SU-DHL-6 (cell line): ENCODE measurements around the gene RSPH9.

Source experiments
- H2AFZ ChIP-seq: fragments of 200-600 bp; sonication (generic); 2 replicates; pipeline ENCODE4 v1.6.1; 2014; ENCODE audit warnings: low read depth, mild to moderate bottlenecking, moderate library complexity, mixed read lengths, antibody characterized with exemption, low read length; ENCODE audit not compliant: severe bottlenecking
- H3F3A ChIP-seq: fragments of 200-600 bp; shearing (Covaris generic); 2 replicates; pipeline ENCODE4 v1.6.0; 2016; ENCODE audit warnings: antibody characterized with exemption, mild to moderate bottlenecking; ENCODE audit not compliant: insufficient read depth
- H3K27ac ChIP-seq: fragments of 200-600 bp; sonication (generic); 2 replicates; pipeline ENCODE4 v1.5.1; 2016; ENCODE audit warnings: low read depth, mild to moderate bottlenecking, low read length, moderate library complexity, mixed read lengths
- H3K27me3 ChIP-seq: fragments of 200-600 bp; sonication (generic), shearing (Covaris generic); 2 replicates; pipeline ENCODE4 v1.6.0; 2014; ENCODE audit warnings: mild to moderate bottlenecking, low read length
- H3K36me3 ChIP-seq: fragments of 200-600 bp; sonication (generic); 2 replicates; pipeline ENCODE4 v1.6.1; 2014; ENCODE audit warnings: mild to moderate bottlenecking, low read length, mixed read lengths
- H3K4me2 ChIP-seq: fragments of 300-600, 200-600 bp; shearing (Covaris generic), sonication (generic); 2 replicates; pipeline ENCODE4 v1.6.0; 2014; ENCODE audit warnings: low read length, low read depth, mild to moderate bottlenecking; ENCODE audit not compliant: poor library complexity, severe bottlenecking
- H3K4me3 ChIP-seq: fragments of 200-600 bp; sonication (generic); 2 replicates; pipeline ENCODE4 v1.5.1; 2014; ENCODE audit warnings: antibody characterized with exemption, low read length, mild to moderate bottlenecking, mixed read lengths; ENCODE audit not compliant: insufficient read depth, poor library complexity, severe bottlenecking
- H3K79me2 ChIP-seq: fragments of 200-600 bp; sonication (generic); 2 replicates; pipeline ENCODE4 v1.6.1; 2014; ENCODE audit warnings: mild to moderate bottlenecking, low read length, moderate library complexity; ENCODE audit not compliant: insufficient read depth
- H3K9ac ChIP-seq: fragments of 200-600 bp; sonication (generic); 2 replicates; pipeline ENCODE4 v1.7.0; 2014; ENCODE audit warnings: mild to moderate bottlenecking, low read length
- H3K9me2 ChIP-seq: fragments of 200-600 bp; sonication (generic); replicated peaks from 2 replicates; pipeline ENCODE4 v1.6.1; 2014; ENCODE audit warnings: low read length; ENCODE audit not compliant: insufficient read depth
- H3K9me3 ChIP-seq: fragments of 200-600 bp; sonication (generic); 2 replicates; pipeline ENCODE4 v1.6.1; 2014; ENCODE audit warnings: low read length, mixed read lengths; ENCODE audit not compliant: insufficient read depth
- H4K20me1 ChIP-seq: fragments of 200-600 bp; sonication (generic); 2 replicates; pipeline ENCODE4 v1.6.1; 2014; ENCODE audit warnings: low read depth, mild to moderate bottlenecking, antibody characterized with exemption, low read length, moderate library complexity, mixed read lengths
- EZH2phosphoT487 ChIP-seq: fragments of 200-600 bp; sonication (generic), shearing (Covaris generic); conservative IDR thresholded peaks from 2 replicates; pipeline ENCODE4 v1.6.1; 2018; ENCODE audit warnings: mild to moderate bottlenecking, antibody characterized with exemption, low read length, moderate library complexity, mixed read lengths
- TF ChIP-seq, protein P1 (sequence below): fragments of 200-600 bp; sonication (generic); IDR thresholded peaks from one replicate; pipeline ENCODE4 v1.5.1; 2017; ENCODE audit warnings: antibody characterized with exemption, mild to moderate bottlenecking, low read length, moderate library complexity; ENCODE audit not compliant: insufficient read depth, poor library complexity, severe bottlenecking

RSPH9 gene

DNA sequence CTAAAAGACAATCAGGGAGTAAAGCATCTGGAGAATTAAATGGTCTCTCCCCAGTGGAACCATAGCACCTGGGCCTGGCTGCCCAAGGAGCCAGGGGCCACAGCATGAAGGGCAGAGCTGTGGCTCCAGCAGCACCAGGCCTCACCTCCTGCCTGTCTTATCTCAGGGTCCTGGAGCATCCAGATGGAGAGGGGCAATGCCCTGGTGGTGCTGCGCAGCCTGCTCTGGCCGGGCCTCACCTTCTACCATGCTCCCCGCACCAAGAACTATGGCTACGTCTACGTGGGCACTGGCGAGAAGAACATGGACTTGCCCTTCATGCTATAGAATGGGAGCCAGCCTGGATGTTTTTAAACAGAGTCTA lies 25.8 kb downstream of the RSPH9 start:
- H3K27ac ChIP-seq: no peak overlapping the region
- H3K4me2 ChIP-seq: no peak overlapping the region
- no peaks in the 10 kb centered on the region for H3K9me3 ChIP-seq
- H2AFZ ChIP-seq: no peak overlapping the region
- TF ChIP-seq EZH2phosphoT487: no peak
- TF ChIP-seq, protein P1, sequence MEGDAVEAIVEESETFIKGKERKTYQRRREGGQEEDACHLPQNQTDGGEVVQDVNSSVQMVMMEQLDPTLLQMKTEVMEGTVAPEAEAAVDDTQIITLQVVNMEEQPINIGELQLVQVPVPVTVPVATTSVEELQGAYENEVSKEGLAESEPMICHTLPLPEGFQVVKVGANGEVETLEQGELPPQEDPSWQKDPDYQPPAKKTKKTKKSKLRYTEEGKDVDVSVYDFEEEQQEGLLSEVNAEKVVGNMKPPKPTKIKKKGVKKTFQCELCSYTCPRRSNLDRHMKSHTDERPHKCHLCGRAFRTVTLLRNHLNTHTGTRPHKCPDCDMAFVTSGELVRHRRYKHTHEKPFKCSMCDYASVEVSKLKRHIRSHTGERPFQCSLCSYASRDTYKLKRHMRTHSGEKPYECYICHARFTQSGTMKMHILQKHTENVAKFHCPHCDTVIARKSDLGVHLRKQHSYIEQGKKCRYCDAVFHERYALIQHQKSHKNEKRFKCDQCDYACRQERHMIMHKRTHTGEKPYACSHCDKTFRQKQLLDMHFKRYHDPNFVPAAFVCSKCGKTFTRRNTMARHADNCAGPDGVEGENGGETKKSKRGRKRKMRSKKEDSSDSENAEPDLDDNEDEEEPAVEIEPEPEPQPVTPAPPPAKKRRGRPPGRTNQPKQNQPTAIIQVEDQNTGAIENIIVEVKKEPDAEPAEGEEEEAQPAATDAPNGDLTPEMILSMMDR: no peak
- no peak overlapping the region for H3K9ac ChIP-seq
- H3K79me2 ChIP-seq: no peaks in the 10 kb centered on the region
- H3K27me3 ChIP-seq: no peaks in the 10 kb centered on the region
- H3K36me3 ChIP-seq: no peaks in the 10 kb centered on the region; the same call in 1 of the 2 replicates
- no peaks in the 10 kb centered on the region for H4K20me1 ChIP-seq
- H3K9me2 ChIP-seq: no peaks in the 10 kb centered on the region
- H3F3A ChIP-seq: no peaks in the 10 kb centered on the region
- H3K4me3 ChIP-seq: no peak overlapping the region

DNA sequence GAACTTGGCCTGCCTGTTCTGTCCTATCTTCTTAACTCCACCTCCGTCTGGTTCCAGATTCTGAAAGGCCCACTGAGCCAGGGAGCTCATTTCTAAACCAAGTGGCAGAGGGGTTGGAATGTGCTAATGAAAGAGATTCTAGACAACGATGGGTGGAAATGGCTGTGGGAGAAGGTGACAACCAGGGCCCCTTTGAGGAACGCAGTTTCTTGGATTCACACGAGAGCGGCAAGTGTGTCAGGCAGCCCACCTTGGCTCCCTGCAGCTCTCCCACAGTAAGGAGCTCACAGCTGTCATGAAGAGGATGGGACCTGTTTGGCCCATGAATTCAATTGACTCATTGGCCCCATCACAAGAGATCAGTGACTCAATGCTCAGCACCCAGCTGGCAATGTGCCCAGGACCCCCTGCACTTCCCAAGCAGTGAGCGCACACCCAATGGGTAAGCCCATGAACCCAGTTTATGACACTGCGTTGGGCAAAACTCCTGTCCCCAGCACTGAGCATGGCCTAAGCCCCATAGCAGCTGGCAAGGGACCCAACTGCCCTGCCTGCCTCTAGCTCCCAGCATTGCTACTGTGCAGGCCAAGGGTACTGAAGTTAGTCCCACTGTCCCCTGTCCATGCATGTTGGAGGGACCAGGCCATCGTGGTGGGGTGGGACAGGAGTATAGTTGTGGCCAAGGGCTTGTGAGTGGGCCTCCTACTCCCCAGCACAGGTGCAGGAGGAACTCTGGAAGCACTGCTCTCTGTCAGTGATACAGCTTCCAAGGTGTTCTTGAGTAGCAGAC lies 26.4 kb downstream of the RSPH9 start:
- no peak overlapping the region for H3K9ac ChIP-seq
- H3K79me2 ChIP-seq: no peaks in the 10 kb centered on the region
- H3K4me2 ChIP-seq: no peak overlapping the region
- no peak overlapping the region for H2AFZ ChIP-seq
- H3K27ac ChIP-seq: no peak overlapping the region
- no peaks in the 10 kb centered on the region for H3F3A ChIP-seq
- no peak overlapping the region for H3K4me3 ChIP-seq
- TF ChIP-seq, protein P1: no peak
- TF ChIP-seq EZH2phosphoT487: no peak
- no peaks in the 10 kb centered on the region for H4K20me1 ChIP-seq
- H3K9me2 ChIP-seq: no peaks in the 10 kb centered on the region
- H3K36me3 ChIP-seq: no peaks in the 10 kb centered on the region; the same call in 1 of the 2 replicates
- no peaks in the 10 kb centered on the region for H3K27me3 ChIP-seq
- no peaks in the 10 kb centered on the region for H3K9me3 ChIP-seq

DNA sequence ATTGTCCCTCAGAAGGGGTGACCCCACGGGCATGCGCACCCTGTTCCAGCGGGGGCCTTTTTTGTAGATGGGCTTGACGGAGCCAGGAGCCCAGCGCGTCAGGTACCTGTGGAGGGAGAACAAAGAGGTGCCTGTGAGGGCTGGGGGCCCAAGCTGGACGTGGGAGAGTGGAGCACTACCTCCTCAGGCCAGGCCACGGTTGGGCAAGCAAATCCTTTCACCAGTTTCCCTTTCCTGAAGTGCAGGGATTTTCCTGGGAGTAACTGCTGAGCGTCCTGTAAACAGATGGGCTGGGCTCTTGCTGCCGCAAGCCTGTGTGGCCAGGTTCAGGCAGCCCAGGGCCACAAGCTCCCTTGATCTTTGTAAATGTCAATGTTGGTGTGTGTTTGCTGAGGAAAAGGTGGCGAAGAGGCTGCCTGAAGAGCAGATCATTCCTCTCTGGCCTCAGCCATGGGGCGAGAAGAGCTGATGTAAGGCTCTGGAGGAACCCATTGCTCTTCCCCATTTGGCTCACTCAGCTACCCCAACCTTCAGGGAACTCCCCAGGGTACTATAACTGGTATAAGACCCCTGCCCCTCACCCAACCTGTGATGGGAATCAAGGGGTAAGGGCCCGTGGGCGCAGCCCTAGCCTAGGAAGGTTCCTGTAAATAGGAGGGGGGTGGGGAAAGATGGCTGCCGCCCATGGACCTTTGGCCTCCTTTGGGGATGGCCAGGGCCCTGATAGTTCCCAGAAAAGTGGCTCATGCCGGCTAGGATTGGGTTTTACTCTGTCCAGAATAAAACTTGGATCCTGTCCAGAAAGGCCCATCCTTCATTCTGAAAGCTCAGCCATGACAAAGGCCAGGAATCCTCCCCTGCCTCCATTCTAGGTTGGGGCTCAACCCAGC lies 27.2 kb downstream of the RSPH9 start:
- no peak overlapping the region for H2AFZ ChIP-seq
- no peaks in the 10 kb centered on the region; the same call in 1 of the 2 replicates for H3K36me3 ChIP-seq
- no peak overlapping the region for H3K27ac ChIP-seq
- H3K79me2 ChIP-seq: no peaks in the 10 kb centered on the region
- no peaks in the 10 kb centered on the region for H3F3A ChIP-seq
- no peaks in the 10 kb centered on the region for H4K20me1 ChIP-seq
- TF ChIP-seq, protein P1: no peak
- TF ChIP-seq EZH2phosphoT487: no peak
- H3K4me2 ChIP-seq: no peak overlapping the region
- H3K27me3 ChIP-seq: no peaks in the 10 kb centered on the region
- no peaks in the 10 kb centered on the region for H3K9me2 ChIP-seq
- no peak overlapping the region for H3K4me3 ChIP-seq
- H3K9me3 ChIP-seq: no peaks in the 10 kb centered on the region
- H3K9ac ChIP-seq: no peak overlapping the region
